OCI-LY1 (cell line): Measurements from ENCODE around the gene PRM1.
A peak's percentile ranks its signal among the peaks of the same experiment; 100 is the strongest.

ENCODE experiments used
- H2AFZ ChIP-seq: fragments of 200-600 bp; sonication (generic), shearing (Covaris generic); 2 replicates; pipeline ENCODE4 v1.6.0; 2014; ENCODE audit warnings: antibody characterized with exemption, mild to moderate bottlenecking, low read length
- H3F3A ChIP-seq: fragments of 200-600 bp; sonication (generic), shearing (Covaris generic); 2 replicates; pipeline ENCODE4 v1.6.0; 2014; ENCODE audit warnings: mild to moderate bottlenecking, antibody characterized with exemption, low read length, moderate library complexity; ENCODE audit not compliant: insufficient read depth
- H3K27ac ChIP-seq: fragments of 200-600 bp; sonication (generic); 2 replicates; pipeline ENCODE4 v1.5.1; 2014; ENCODE audit warnings: low read length, mixed run types, mild to moderate bottlenecking, low read depth; ENCODE audit not compliant: poor library complexity, severe bottlenecking
- H3K27me3 ChIP-seq: fragments of 200-600 bp; sonication (generic); 2 replicates; pipeline ENCODE4 v1.6.0; 2014; ENCODE audit warnings: antibody characterized with exemption, mild to moderate bottlenecking, low read length, moderate library complexity; ENCODE audit not compliant: insufficient read depth
- H3K36me3 ChIP-seq: fragments of 200-600 bp; sonication (generic); 2 replicates; pipeline ENCODE4 v1.6.1; 2014; ENCODE audit warnings: mild to moderate bottlenecking, antibody characterized with exemption, low read length, moderate library complexity, mixed read lengths; ENCODE audit not compliant: insufficient read depth
- H3K4me1 ChIP-seq: fragments of 200-600 bp; sonication (generic); 2 replicates; pipeline ENCODE4 v1.5.1; 2014; ENCODE audit warnings: mild to moderate bottlenecking, low read length, moderate library complexity; ENCODE audit not compliant: insufficient read depth, severe bottlenecking
- H3K4me2 ChIP-seq: fragments of 200-600 bp; sonication (generic), shearing (Covaris generic); 2 replicates; pipeline ENCODE4 v1.6.1; 2014; ENCODE audit warnings: low read length
- H3K4me3 ChIP-seq: fragments of 200-600 bp; sonication (generic); 2 replicates; pipeline ENCODE4 v1.5.1; 2014; ENCODE audit warnings: low read length, low read depth, mild to moderate bottlenecking, mixed read lengths; ENCODE audit not compliant: poor library complexity, severe bottlenecking
- H3K79me2 ChIP-seq: fragments of 200-600 bp; shearing (Covaris generic); 2 replicates; pipeline ENCODE4 v1.6.1; 2016; ENCODE audit warnings: mixed run types, low read length, mixed read lengths; ENCODE audit not compliant: insufficient read depth
- H3K9ac ChIP-seq: fragments of 200-600 bp; sonication (generic), shearing (Covaris generic); 2 replicates; pipeline ENCODE4 v1.6.1; 2014; ENCODE audit warnings: mild to moderate bottlenecking, low read length, mixed read lengths
- H3K9me2 ChIP-seq: fragments of 200-600 bp; sonication (generic), shearing (Covaris generic); 2 replicates; pipeline ENCODE4 v1.6.1; 2014; ENCODE audit warnings: low read depth, mild to moderate bottlenecking, low read length, mixed read lengths
- H3K9me3 ChIP-seq: fragments of 200-600 bp; shearing (Covaris generic); 2 replicates; pipeline ENCODE4 v1.6.1; 2014; ENCODE audit warnings: low read length, mixed read lengths
- H4K20me1 ChIP-seq: fragments of 200-600 bp; sonication (generic), shearing (Covaris generic); 2 replicates; pipeline ENCODE4 v1.6.0; 2016; ENCODE audit warnings: mild to moderate bottlenecking, low read length; ENCODE audit not compliant: insufficient read depth
- EZH2 ChIP-seq: fragments of 200-600 bp; sonication (generic), shearing (Covaris generic); IDR thresholded peaks from 2 replicates; pipeline ENCODE4 v1.8.0; 2017; ENCODE audit warnings: borderline replicate concordance, mixed run types, mild to moderate bottlenecking, antibody characterized with exemption, low read length, moderate library complexity, mixed read lengths
- TF ChIP-seq, protein P1 (sequence below): fragments of 200-600 bp; sonication (generic), shearing (Covaris generic); IDR thresholded peaks from 2 replicates; pipeline ENCODE4 v1.5.1; 2017; ENCODE audit warnings: mild to moderate bottlenecking, antibody characterized with exemption, low read length, moderate library complexity, mixed read lengths

PRM1 gene

DNA sequence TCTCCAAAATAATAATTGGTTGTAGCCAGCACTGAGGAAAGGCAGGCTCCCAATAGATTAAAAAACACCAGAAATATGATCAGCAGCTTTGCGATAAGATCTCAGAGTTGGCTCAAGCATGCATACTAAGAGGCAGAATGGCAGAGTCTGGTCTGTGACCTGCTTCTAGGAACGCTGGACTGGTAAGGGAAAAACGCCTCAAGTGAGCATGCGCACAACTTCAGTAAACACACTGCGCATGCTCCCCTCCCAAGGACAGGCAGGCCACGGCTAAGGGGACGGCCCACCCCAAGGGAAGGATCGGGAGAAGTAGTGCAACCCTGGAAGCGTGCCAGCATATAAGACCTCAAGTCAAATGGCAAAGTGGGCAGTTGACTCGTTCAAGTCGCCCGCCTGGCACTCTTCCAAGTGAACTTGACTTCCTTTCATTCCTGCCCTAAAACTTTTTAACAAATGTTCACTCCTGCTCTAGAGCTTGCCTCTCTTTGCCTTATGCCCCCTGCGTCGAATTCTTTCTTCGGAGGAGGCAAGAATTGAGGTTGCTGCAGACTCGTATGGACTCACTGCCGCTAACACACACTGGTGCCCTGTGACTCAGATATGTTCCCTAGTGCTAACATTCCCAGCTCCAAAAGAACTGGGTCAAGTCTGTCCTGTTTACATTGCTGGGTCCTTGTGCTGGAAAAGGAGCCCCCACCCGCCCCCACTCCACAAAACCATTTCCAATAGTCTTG, 22.4 kb upstream of the PRM1 start:
- no peaks in the 10 kb centered on the region for H3K27me3 ChIP-seq
- no peak overlapping the region for H3K4me2 ChIP-seq
- peak overlapping the region; percentile 81 for H3K27ac ChIP-seq
- H3K4me3 ChIP-seq: no peak overlapping the region
- no peaks in the 10 kb centered on the region for H3K9me2 ChIP-seq
- no peaks in the 10 kb centered on the region for H3K36me3 ChIP-seq
- H3K9me3 ChIP-seq: peaks cover 10% of the 10 kb centered on the region; the same call in 1 of the 2 replicates
- H3K4me1 ChIP-seq: peaks cover 35% of the 10 kb centered on the region
- no peaks in the 10 kb centered on the region for H4K20me1 ChIP-seq
- no peaks in the 10 kb centered on the region for H3K79me2 ChIP-seq
- no peaks in the 10 kb centered on the region for H3F3A ChIP-seq
- no peak overlapping the region for H2AFZ ChIP-seq
- H3K9ac ChIP-seq: no peak overlapping the region; the same call in 1 of the 2 replicates
- no peak for TF ChIP-seq EZH2
- TF ChIP-seq, protein P1, sequence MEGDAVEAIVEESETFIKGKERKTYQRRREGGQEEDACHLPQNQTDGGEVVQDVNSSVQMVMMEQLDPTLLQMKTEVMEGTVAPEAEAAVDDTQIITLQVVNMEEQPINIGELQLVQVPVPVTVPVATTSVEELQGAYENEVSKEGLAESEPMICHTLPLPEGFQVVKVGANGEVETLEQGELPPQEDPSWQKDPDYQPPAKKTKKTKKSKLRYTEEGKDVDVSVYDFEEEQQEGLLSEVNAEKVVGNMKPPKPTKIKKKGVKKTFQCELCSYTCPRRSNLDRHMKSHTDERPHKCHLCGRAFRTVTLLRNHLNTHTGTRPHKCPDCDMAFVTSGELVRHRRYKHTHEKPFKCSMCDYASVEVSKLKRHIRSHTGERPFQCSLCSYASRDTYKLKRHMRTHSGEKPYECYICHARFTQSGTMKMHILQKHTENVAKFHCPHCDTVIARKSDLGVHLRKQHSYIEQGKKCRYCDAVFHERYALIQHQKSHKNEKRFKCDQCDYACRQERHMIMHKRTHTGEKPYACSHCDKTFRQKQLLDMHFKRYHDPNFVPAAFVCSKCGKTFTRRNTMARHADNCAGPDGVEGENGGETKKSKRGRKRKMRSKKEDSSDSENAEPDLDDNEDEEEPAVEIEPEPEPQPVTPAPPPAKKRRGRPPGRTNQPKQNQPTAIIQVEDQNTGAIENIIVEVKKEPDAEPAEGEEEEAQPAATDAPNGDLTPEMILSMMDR: no peak

DNA sequence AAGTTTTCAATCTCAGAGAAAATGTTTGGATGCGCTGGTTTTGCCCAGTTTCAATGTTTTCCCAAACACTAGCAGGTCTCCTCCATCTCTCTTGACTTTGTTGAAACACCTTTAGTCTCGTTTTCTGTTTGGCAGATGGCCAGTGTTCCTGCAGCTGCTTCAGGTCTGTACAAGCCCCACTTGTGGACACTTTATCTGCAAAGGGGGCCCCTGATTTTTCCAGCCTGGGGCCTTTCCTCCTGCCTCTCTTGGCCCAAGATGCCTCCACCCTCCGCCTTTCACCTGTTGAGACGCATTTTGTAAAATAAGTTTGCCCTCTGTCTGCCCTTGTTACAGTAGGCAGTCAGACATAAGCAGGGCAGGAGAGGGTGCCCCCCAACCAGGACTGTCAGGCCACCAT, 21.8 kb upstream of the PRM1 start:
- Histone ChIP-seq H3K79me2 (no peaks in the 10 kb centered on the region), H3K9me2 (no peaks in the 10 kb centered on the region), H3K36me3 (no peaks in the 10 kb centered on the region), H3K4me1 (peaks cover 38% of the 10 kb centered on the region), H3K4me3 (no peak overlapping the region), H3K9ac (no peak overlapping the region; the same call in 1 of the 2 replicates), H2AFZ (no peak overlapping the region), H3K4me2 (no peak overlapping the region), H4K20me1 (no peaks in the 10 kb centered on the region), H3F3A (peaks cover 4% of the 10 kb centered on the region; the same call in 1 of the 2 replicates), H3K27ac (peak overlapping the region; percentile 81), H3K27me3 (no peaks in the 10 kb centered on the region), H3K9me3 (peaks cover 4% of the 10 kb centered on the region; the same call in 1 of the 2 replicates)
- TF ChIP-seq, protein P1: no peak
- no peak for TF ChIP-seq EZH2

DNA sequence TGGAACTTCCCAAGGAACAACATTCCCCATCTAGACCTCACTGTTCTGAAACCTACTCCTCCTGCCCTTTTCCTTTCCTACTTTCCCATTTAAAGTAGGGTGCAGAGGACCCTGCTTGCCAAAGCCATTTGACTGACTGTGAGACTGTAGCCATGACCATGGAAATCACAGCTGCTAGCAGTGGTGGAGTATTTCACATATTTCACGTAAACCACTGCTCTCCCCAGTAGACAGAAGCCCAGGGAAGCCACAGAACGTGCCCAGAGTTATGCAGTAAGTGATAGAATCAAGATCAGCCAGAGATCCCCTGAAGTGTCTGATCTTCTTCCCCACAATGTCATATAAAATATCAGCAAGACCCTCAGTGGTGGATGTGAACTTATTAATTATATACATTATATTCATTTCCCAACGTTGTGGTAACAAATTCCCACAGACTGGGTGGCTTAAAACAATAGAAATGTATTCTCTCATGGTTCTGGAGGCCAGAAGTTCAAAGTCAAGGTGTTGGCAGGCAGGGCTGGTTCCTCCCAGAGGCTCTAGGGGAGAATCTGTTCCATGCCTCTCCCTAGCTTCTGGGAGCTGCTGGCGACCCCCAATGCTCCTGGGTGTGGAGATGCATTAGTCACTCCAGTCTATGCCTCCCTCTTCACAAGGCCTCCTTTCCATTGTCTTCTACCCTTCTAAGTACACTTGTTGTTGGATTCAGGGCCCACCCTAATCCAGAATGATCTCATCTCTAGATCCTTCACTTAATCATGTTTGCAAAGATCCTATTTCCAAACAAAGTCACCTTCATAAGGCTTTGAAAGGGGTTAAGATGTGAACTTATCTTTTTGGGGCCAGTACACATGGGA, 20.7 kb upstream of the PRM1 start:
- H2AFZ ChIP-seq: no peak overlapping the region
- no peaks in the 10 kb centered on the region for H3K79me2 ChIP-seq
- no peaks in the 10 kb centered on the region for H3K9me2 ChIP-seq
- peak overlapping the region; percentile 71 for H3K27ac ChIP-seq
- no peak overlapping the region for H3K4me3 ChIP-seq
- no peaks in the 10 kb centered on the region for H3K36me3 ChIP-seq
- no peak overlapping the region for H3K4me2 ChIP-seq
- peaks cover 49% of the 10 kb centered on the region for H3K4me1 ChIP-seq
- H4K20me1 ChIP-seq: no peaks in the 10 kb centered on the region
- H3K27me3 ChIP-seq: no peaks in the 10 kb centered on the region
- no peaks in the 10 kb centered on the region for H3K9me3 ChIP-seq
- TF ChIP-seq, protein P1: no peak
- TF ChIP-seq EZH2: no peak
- H3K9ac ChIP-seq: no peak overlapping the region
- peaks cover 4% of the 10 kb centered on the region; the same call in 1 of the 2 replicates for H3F3A ChIP-seq
